Fibroblast of pulmonary artery (primary cell): ENCODE results near the gene ENKUR.

ENCODE experiments used
- DNase-seq: peaks from one replicate; pipeline ENCODE4 v3.0.0-alpha.2; 2010; ENCODE audit warnings: low read depth
- H3K4me3 ChIP-seq: replicated peaks from 2 replicates; pipeline ENCODE4 v1.5.1; 2011; ENCODE audit warnings: low read depth, mild to moderate bottlenecking, control low read depth, low read length, moderate library complexity
- CTCF ChIP-seq: IDR thresholded peaks from 2 replicates; pipeline ENCODE4 v1.5.1; 2011; ENCODE audit warnings: mild to moderate bottlenecking, control low read depth, low read length, inconsistent platforms; ENCODE audit errors: missing control alignments

The ENKUR gene

DNA sequence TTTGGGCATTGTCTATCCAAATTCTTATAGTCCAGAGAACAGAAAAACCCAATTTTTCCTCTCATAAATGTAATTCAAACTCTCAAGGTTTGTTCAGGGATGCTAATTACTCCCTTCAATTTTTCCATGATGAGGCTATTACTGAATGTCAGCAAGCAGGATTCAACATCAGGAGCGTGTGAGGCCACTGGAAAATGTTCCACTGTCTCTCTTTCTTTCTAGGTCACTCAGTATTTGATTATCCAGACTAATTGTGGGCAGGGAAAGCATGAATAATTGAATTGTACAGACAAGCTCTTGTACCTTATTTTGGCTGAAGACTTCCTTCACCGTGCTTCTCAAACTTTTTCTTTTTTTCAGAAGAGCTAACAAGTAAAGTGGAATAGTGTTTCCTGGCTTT is 31.1 kb upstream of the ENKUR start:
- no peak for DNase-seq
- TF ChIP-seq CTCF, result no peak
- no peak overlapping the region for H3K4me3 ChIP-seq

DNA sequence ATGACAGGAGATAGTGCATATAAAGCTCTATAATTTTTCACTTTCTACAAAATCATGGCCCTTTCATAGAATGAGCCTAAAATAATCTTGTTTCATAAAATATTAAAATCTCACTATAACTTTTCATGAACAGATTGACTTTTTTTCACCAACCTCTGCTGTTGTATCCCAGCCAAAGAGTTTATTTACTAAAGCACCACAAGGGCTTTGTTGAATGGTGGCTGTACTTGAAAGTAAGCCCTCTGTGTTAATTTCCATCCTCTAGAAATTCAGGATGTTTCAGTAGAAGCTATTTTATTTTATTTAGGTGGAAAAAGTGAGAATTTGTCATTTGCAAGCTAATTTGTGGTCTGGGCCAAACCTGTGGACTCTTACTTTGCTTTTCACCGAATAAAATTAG is 30.7 kb upstream of the ENKUR start:
- H3K4me3 ChIP-seq, result no peak overlapping the region
- DNase-seq, result no peak
- TF ChIP-seq CTCF, result no peak

GRCh38 chr10:25039531-25039930 is 23.6 kb upstream of the ENKUR start:
- no peak for TF ChIP-seq CTCF
- DNase-seq, result no peak
- no peak overlapping the region for H3K4me3 ChIP-seq

GRCh38 chr10:25038325-25038724 is 22.4 kb upstream of the ENKUR start:
- no peak overlapping the region for H3K4me3 ChIP-seq
- no peak for TF ChIP-seq CTCF
- no peak for DNase-seq

DNA sequence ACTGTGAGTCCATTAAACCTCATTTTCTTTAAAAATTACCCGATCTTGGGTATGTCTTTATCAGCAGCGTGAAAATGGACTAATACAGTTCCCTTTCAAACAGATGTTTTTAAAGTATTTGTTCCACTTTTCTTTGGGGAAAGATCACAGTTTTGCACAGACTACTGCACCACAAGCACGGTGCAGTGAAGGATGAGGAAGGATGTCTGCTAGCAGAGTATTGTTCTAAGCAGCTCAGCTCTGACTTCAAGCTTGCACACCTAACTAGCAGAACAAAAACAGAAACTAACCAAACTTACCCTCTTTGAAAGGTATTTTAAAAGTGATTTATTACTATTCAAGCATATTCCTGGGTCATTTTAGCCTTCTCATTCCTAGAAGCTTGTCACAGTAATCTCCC is 20.4 kb upstream of the ENKUR start:
- no peak for DNase-seq
- TF ChIP-seq CTCF, result no peak
- no peak overlapping the region for H3K4me3 ChIP-seq

- TF ChIP-seq CTCF, result no peak
- H3K4me3 ChIP-seq, result no peak overlapping the region
- DNase-seq, result no peak
Observed at GRCh38 chr10:25029519-25029918, 13.6 kb upstream of the ENKUR start.

- TF ChIP-seq CTCF, result no peak
- no peak for DNase-seq
Observed at GRCh38 chr10:25028711-25029110, 12.8 kb upstream of the ENKUR start.

More at GRCh38 chr10:25028711-25029110, 12.8 kb upstream of the ENKUR start:
- H3K4me3 ChIP-seq, result no peak overlapping the region
